Left lung (tissue), 10 donors: ENCODE results near the gene MTG1. TPM values are rescaled to one million over a fixed set of nuclear protein-coding genes. Genes with fewer than 3 reads are reported as not detected.

Source experiments
- ATAC-seq: fragments of 200-7000 bp; cut with Tn5 transposase; one replicate; pipeline ENCODE4 v1.9.1; 2020; ENCODE audit warnings: moderate library complexity
- DNase-seq, 4 donors: peaks; one replicate each; pipeline ENCODE4 v3.0.0-alpha.2; 2013 to 2020
- H3K27ac ChIP-seq, 2 donors: fragments of 200-600 bp; sonication (generic) in 1 of 2; one replicate each; pipeline versions ENCODE4 v1.5.0 to v1.8.0; 2020 to 2021
- H3K27me3 ChIP-seq, 2 donors: fragments of 200-600 bp; sonication (generic) in 1 of 2; one replicate each; pipeline versions ENCODE4 v1.5.0 to v1.8.0; 2020 to 2021
- H3K36me3 ChIP-seq, 2 donors: fragments of 200-600 bp; sonication (generic) in 1 of 2; one replicate each; pipeline versions ENCODE4 v1.5.0 to v1.8.0; 2020 to 2021
- H3K4me1 ChIP-seq, 2 donors: fragments of 200-600 bp; one replicate each; pipeline ENCODE4 v1.8.0; 2021
- H3K4me3 ChIP-seq, 2 donors: fragments of 200-600 bp; sonication (generic) in 1 of 2; one replicate each; pipeline versions ENCODE4 v1.5.0 to v1.8.0; 2020 to 2021; ENCODE audit warnings: mild to moderate bottlenecking in 1 of 2
- H3K9me3 ChIP-seq, 2 donors: fragments of 200-600 bp; sonication (generic) in 1 of 2; one replicate each; pipeline versions ENCODE4 v1.5.0 to v1.8.0; 2020 to 2021
- intact Hi-C, 2 donors: fragments of 100-400 bp; cut with DNase I; formaldehyde crosslinking; loops; one replicate each; pipeline versions ENCODE4 v1.11.2 to v1.14.2; 2022
- polyA plus RNA-seq, 6 donors: library from polyadenylated mRNA; unstranded; fragments of 120-200 nt; gene quantifications; one replicate each; pipeline ENCODE4 v1.2.1, GENCODE V29; 2013; ENCODE audit not compliant: insufficient read length in 6 of 6
- total RNA-seq, 2 donors: library from RNA; stranded (reverse); fragmentation: NEBNext Ultra II Directional; extraction: Animal tissue kit (Norgen Biotek cat#: 25700); gene quantifications; one replicate each; pipeline ENCODE4 v1.2.1, GENCODE V29; 2021
- TF ChIP-seq, protein P1 (sequence below), 2 donors: fragments of 200-600 bp; sonication (generic) in 1 of 2; IDR thresholded peaks; one replicate each; pipeline versions ENCODE4 v1.5.0 to v1.8.0; 2021; ENCODE audit warnings: antibody characterized with exemption in 2 of 2
- donor health status: DM: no; HTN: yes; CAD: no.
- donor health status: DM: no; HTN: no; CAD: no.

Gene MTG1
- total and polyA plus RNA-seq, 8 donors = 31.5 to 75.1 (median 60.3) TPM

DNA sequence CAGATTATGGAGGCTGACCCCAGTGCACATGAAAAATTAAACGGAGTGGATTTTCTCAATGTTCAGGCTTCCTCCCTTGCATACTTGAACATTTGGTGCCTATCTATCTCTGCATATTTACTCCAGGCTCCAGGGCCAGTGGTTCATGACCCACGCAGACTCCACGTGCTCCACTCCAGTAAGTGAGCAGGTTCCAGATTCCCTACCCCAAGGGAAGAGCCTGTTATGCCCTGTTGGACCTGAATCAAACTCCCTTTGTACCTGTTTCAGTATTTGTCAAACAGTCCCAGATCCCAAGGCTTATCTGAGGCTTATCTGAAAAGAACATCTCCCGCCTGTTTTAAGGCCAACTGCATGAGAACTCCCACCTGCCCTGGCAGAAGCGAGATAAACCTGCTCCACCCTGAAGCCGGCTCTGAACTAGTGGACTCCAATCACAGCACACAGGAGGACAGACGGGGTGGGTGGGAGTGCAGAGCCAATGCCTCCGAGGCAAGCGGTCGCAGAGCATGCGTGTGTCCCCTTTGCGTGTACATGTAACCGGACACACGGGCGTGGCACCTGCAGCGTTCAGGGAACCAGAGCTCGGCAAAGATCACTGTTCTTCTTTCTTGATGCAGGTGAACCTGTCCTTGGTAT, 33.9 kb upstream of the MTG1 start:
- Histone ChIP-seq H3K9me3 (no peaks in the 10 kb centered on the region), H3K4me3 (no peak overlapping the region), H3K27me3 (peaks cover 0 to 14% of the 10 kb centered on the region in 2 donors), H3K36me3 (peaks cover 0 to 39% of the 10 kb centered on the region in 2 donors), H3K27ac (no peak overlapping the region), H3K4me1 (peaks cover 6 to 15% of the 10 kb centered on the region in 2 donors)
- DNase-seq (no peak), ATAC-seq (no peak)
- intact Hi-C loops = no loop called here
- TF ChIP-seq, protein P1, sequence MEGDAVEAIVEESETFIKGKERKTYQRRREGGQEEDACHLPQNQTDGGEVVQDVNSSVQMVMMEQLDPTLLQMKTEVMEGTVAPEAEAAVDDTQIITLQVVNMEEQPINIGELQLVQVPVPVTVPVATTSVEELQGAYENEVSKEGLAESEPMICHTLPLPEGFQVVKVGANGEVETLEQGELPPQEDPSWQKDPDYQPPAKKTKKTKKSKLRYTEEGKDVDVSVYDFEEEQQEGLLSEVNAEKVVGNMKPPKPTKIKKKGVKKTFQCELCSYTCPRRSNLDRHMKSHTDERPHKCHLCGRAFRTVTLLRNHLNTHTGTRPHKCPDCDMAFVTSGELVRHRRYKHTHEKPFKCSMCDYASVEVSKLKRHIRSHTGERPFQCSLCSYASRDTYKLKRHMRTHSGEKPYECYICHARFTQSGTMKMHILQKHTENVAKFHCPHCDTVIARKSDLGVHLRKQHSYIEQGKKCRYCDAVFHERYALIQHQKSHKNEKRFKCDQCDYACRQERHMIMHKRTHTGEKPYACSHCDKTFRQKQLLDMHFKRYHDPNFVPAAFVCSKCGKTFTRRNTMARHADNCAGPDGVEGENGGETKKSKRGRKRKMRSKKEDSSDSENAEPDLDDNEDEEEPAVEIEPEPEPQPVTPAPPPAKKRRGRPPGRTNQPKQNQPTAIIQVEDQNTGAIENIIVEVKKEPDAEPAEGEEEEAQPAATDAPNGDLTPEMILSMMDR (IDR thresholded peaks at IDR 0.05) = no peak

DNA sequence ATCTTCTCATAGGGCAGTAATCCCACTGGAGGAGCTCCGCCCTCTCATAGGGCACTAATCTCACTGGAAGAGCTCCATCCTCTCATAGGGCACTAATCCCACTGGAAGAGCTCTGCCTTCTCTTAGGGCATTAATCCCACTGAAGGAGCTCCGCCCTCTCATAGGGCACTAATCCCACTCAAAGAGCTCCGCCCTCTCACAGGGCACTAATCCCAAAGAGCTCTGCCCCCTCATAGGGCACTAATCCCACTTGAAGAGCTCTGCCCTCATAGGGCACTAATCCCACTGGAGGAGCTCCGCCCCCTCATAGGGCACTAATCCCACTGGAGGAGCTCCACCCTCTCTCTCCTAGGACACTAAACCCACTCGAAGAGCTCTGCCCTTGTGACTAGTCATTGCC, 32.7 kb upstream of the MTG1 start:
- TF ChIP-seq, protein P1 (IDR thresholded peaks at IDR 0.05) = no peak
- Histone ChIP-seq H3K27me3 (peaks cover 0 to 14% of the 10 kb centered on the region in 2 donors), H3K4me1 (peaks cover 6 to 15% of the 10 kb centered on the region in 2 donors), H3K4me3 (no peak overlapping the region), H3K27ac (no peak overlapping the region), H3K9me3 (no peaks in the 10 kb centered on the region), H3K36me3 (peaks cover 0 to 45% of the 10 kb centered on the region in 2 donors)
- ATAC-seq (no peak), DNase-seq (no peak)
- intact Hi-C loops = no loop called here

DNA sequence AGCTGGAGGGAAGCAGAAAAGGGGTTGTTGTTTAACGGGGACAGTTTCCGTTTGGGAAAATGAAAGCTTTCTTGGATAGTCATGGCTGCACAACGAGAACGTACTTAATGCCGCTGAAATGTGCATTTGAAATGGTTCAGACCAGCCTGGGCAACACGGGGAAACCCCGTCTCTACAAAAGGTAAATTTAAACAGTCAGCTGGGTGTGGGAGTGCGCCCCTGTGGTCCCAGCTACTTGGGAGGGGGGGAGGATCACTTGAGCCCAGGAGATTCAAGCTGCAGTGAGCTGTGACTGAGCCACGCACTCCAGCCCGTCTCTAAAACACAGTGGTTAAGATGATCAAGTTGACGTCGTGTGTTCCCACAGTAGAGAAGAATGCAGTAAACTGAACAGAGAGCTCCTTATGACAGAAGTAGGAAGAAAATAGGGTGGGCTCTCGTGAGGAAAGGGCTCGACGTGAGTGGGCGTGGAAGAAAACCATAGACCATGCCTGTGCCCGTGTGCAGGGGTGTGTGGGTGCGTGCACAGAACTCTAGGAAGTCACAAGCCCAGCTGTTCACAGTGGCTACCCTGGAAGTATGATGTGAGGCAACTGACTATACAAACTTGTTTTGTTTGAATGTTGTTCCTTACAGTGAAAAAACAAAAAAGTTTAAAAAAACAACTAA, 32.0 kb upstream of the MTG1 start:
- no peak overlapping the region for H3K27ac ChIP-seq
- H3K27me3 ChIP-seq = peaks cover 0 to 8% of the 10 kb centered on the region in 2 donors
- no peaks in the 10 kb centered on the region for H3K9me3 ChIP-seq
- intact Hi-C loops = no loop called here
- DNase-seq (no peak), ATAC-seq (no peak)
- TF ChIP-seq, protein P1 (IDR thresholded peaks at IDR 0.05) = no peak
- H3K36me3 ChIP-seq = peaks cover 0 to 52% of the 10 kb centered on the region in 2 donors
- peaks cover 6 to 8% of the 10 kb centered on the region in 2 donors for H3K4me1 ChIP-seq
- H3K4me3 ChIP-seq = no peak overlapping the region

DNA sequence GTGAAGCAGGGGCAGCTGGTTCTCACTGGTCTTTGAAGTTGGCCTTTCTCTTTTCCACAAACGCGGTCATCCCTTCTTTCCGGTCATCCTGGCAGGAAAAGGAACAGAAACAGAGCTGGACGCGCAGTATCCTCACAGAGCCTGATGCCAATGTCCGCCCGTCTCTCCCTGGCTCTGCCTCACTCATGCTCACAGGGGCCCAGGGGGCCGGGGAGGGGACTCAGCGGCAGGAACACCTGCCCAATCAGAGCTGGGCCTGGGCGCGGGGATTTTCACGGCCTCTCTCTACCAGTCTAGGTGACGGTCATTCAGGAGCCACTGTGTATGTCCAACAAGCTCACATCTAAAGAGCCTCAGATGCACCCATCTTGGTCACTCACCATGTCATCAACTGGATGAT, 31.1 kb upstream of the MTG1 start:
- no peak for ATAC-seq
- Histone ChIP-seq H3K27me3 (no peaks in the 10 kb centered on the region), H3K27ac (no peak overlapping the region), H3K4me3 (no peak overlapping the region), H3K9me3 (no peaks in the 10 kb centered on the region), H3K36me3 (peaks cover 0 to 56% of the 10 kb centered on the region in 2 donors), H3K4me1 (no peaks in the 10 kb centered on the region)
- TF ChIP-seq, protein P1 (IDR thresholded peaks at IDR 0.05) = no peak
- intact Hi-C loops = no loop called here
- DNase-seq = no peak

- Histone ChIP-seq H3K4me3 (no peak overlapping the region), H3K4me1 (no peaks in the 10 kb centered on the region), H3K27me3 (no peaks in the 10 kb centered on the region), H3K36me3 (peaks cover 0 to 74% of the 10 kb centered on the region in 2 donors), H3K27ac (no peak overlapping the region), H3K9me3 (no peaks in the 10 kb centered on the region)
- intact Hi-C loops = no loop called here
- DNase-seq (no peak), ATAC-seq (no peak)
- TF ChIP-seq, protein P1 (IDR thresholded peaks at IDR 0.05) = no peak
These were observed 29.1 kb upstream of the MTG1 start for GRCh38 chr10:133364645-133365431.
